ENCODE results near the gene DHX8.
A peak's percentile ranks its signal among the peaks of the same experiment; 100 is the strongest.

The DHX8 gene

GRCh38 chr17:43483674-43484551 is at the start of gene DHX8:
TSS of gene DHX8 (plus strand) at chr17:43483975. CDS start at chr17:43484038, 63 bp downstream.
- DNase-seq (ENCODE audit: insufficient read length, low spot score) (peak; percentile 59), FAIRE-seq (peak; percentile 53)
- peak; percentile 100 for TF ChIP-seq CTCF (IDR thresholded peaks at IDR 0.05; ENCODE audit: insufficient read depth, missing control alignments)

- FAIRE-seq, result no peak
- DNase-seq (ENCODE audit: insufficient read length, low spot score), result no peak
- no peak for TF ChIP-seq CTCF (IDR thresholded peaks at IDR 0.05; ENCODE audit: insufficient read depth, missing control alignments)
Measured at GRCh38 chr17:43434902-43435319, 48.9 kb upstream of the DHX8 start.

GRCh38 chr17:43437756-43438155 is 46.0 kb upstream of the DHX8 start:
- TF ChIP-seq CTCF (IDR thresholded peaks at IDR 0.05; ENCODE audit: insufficient read depth, missing control alignments), result no peak
- no peak for FAIRE-seq

GRCh38 chr17:43438626-43439025 is 45.1 kb upstream of the DHX8 start:
- FAIRE-seq (no peak), DNase-seq (ENCODE audit: insufficient read length, low spot score) (no peak)
- no peak for TF ChIP-seq CTCF (IDR thresholded peaks at IDR 0.05; ENCODE audit: insufficient read depth, missing control alignments)

More at GRCh38 chr17:43437756-43438155, 46.0 kb upstream of the DHX8 start:
- no peak for DNase-seq (ENCODE audit: insufficient read length, low spot score)

- no peak for DNase-seq (ENCODE audit: insufficient read length, low spot score)
- no peak for TF ChIP-seq CTCF (IDR thresholded peaks at IDR 0.05; ENCODE audit: insufficient read depth, missing control alignments)
- FAIRE-seq, result no peak
Measured at GRCh38 chr17:43439041-43439440, 44.7 kb upstream of the DHX8 start.

GRCh38 chr17:43442711-43443110 is 41.1 kb upstream of the DHX8 start:
- no peak for TF ChIP-seq CTCF (IDR thresholded peaks at IDR 0.05; ENCODE audit: insufficient read depth, missing control alignments)
- DNase-seq (ENCODE audit: insufficient read length, low spot score) (no peak), FAIRE-seq (no peak)

GRCh38 chr17:43443381-43443780 is 40.4 kb upstream of the DHX8 start:
- TF ChIP-seq CTCF (IDR thresholded peaks at IDR 0.05; ENCODE audit: insufficient read depth, missing control alignments), result no peak
- FAIRE-seq (no peak), DNase-seq (ENCODE audit: insufficient read length, low spot score) (no peak)
